Caco-2 (cell line): ENCODE results near the gene ZNF500. TPM values are rescaled to one million over a fixed set of nuclear protein-coding genes. Genes with fewer than 3 reads are reported as not detected.

Experiments used
- BruUV-seq: library from RNA; stranded (reverse); fragments of 400-500 nt; replicated peaks from 2 replicates; lab custom pipeline; 2021; lab: Mats Ljungman, UMichigan
- CTCF ChIA-PET: fragments of 300-600 bp; sonication (Branson Sonifier 250); formaldehyde crosslinking; loops from one replicate; lab custom pipeline; 2022; ENCODE audit warnings: antibody characterized with exemption; lab: Charles Lee
- POLR2A ChIA-PET: fragments of 300-600 bp; sonication (Branson Sonifier 250); formaldehyde crosslinking; loops from one replicate; lab custom pipeline; 2022; ENCODE audit warnings: antibody characterized with exemption; lab: Charles Lee
- DNase-seq, 2 experiments: peaks; one replicate each; pipeline versions ENCODE4 v3.0.0 to v3.0.0-alpha.2; 2020 to 2022
- H3K27me3 ChIP-seq: replicated peaks from 2 replicates; pipeline ENCODE4 v1.6.0; 2011; ENCODE audit warnings: low read length; ENCODE audit not compliant: control insufficient read depth, insufficient read depth
- H3K36me3 ChIP-seq: 2 replicates; pipeline ENCODE4 v1.5.1; 2011; ENCODE audit warnings: low read length; ENCODE audit not compliant: control insufficient read depth, insufficient read depth
- H3K4me1 ChIP-seq: fragments of 250-450 bp; sonication (Bioruptor Pico); 2 replicates; pipeline ENCODE4 v1.5.1; 2020; ENCODE audit warnings: mild to moderate bottlenecking
- H3K4me3 ChIP-seq: 2 replicates; pipeline ENCODE4 v1.5.1; 2011; ENCODE audit warnings: low read depth, mild to moderate bottlenecking, control low read depth, low read length
- H3K9me3 ChIP-seq: fragments of 250-450 bp; sonication (Bioruptor Pico); 2 replicates; pipeline ENCODE4 v1.5.1; 2020; ENCODE audit warnings: mild to moderate bottlenecking, moderate library complexity
- H3K27ac Mint-ChIP-seq: one replicate; pipeline ENCODE4 v1.8.0; 2022; ENCODE audit warnings: mixed read lengths; ENCODE audit not compliant: unreplicated experiment
- H3K27me3 Mint-ChIP-seq: one replicate; pipeline ENCODE4 v1.8.0; 2022; ENCODE audit warnings: mixed read lengths; ENCODE audit not compliant: insufficient read depth, unreplicated experiment
- H3K36me3 Mint-ChIP-seq: one replicate; pipeline ENCODE4 v1.8.0; 2022; ENCODE audit warnings: mild to moderate bottlenecking, mixed read lengths; ENCODE audit not compliant: insufficient read depth, unreplicated experiment
- H3K4me1 Mint-ChIP-seq: one replicate; pipeline ENCODE4 v1.8.0; 2022; ENCODE audit warnings: low read depth, mixed read lengths; ENCODE audit not compliant: unreplicated experiment
- H3K4me3 Mint-ChIP-seq: one replicate; pipeline ENCODE4 v1.8.0; 2022; ENCODE audit warnings: mild to moderate bottlenecking, moderate library complexity, mixed read lengths; ENCODE audit not compliant: unreplicated experiment
- H3K9me3 Mint-ChIP-seq: one replicate; pipeline ENCODE4 v1.8.0; 2022; ENCODE audit warnings: mixed read lengths; ENCODE audit not compliant: unreplicated experiment
- intact Hi-C: fragments of 100-400 bp; cut with micrococcal nuclease; formaldehyde crosslinking; loops from one replicate; pipeline ENCODE4 v1.10.0; 2022; ENCODE audit not compliant: unreplicated experiment
- total RNA-seq: library from RNA; stranded (reverse); gene quantifications from 2 replicates; pipeline ENCODE4 v1.2.3, GENCODE V29; 2022
- TF ChIP-seq, protein P1 (sequence below), 2 experiments: fragments of 200-600 bp in 1 of 2; IDR thresholded peaks; 1 replicate in 1 of 2; 2 replicates in 1 of 2; pipeline versions ENCODE4 v1.5.1 to v1.8.0; 2011 to 2022; ENCODE audit warnings: antibody characterized with exemption in 1 of 2, control low read depth in 1 of 2, inconsistent platforms in 1 of 2, low read depth in 1 of 2, low read length in 1 of 2, mild to moderate bottlenecking in 1 of 2, moderate library complexity in 1 of 2; ENCODE audit not compliant: insufficient read depth in 1 of 2, severe bottlenecking in 1 of 2, unreplicated experiment in 1 of 2

The ZNF500 gene
- total RNA-seq, 1 experiment from 2014 or later = 12.9 TPM

DNA sequence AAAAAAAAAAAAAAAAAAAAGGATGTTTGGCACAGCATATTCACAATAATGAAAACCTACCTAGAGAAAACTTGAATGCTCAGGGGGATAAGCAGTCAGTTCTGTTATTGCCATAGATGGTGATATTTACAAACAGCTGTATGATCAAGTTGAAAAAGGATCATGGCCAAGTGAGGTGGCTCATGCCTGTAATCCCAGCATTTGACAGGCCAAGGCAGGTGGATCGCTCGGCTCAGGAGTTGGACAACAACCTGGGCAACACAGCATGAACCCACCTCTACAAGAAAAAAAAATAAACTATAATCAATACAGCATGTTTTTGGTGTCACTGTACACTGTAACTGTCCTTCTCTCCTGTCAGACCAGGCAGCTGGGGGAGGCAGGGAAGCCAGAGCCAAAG is 52.0 kb downstream of the ZNF500 start:
- TF ChIP-seq, protein P1, sequence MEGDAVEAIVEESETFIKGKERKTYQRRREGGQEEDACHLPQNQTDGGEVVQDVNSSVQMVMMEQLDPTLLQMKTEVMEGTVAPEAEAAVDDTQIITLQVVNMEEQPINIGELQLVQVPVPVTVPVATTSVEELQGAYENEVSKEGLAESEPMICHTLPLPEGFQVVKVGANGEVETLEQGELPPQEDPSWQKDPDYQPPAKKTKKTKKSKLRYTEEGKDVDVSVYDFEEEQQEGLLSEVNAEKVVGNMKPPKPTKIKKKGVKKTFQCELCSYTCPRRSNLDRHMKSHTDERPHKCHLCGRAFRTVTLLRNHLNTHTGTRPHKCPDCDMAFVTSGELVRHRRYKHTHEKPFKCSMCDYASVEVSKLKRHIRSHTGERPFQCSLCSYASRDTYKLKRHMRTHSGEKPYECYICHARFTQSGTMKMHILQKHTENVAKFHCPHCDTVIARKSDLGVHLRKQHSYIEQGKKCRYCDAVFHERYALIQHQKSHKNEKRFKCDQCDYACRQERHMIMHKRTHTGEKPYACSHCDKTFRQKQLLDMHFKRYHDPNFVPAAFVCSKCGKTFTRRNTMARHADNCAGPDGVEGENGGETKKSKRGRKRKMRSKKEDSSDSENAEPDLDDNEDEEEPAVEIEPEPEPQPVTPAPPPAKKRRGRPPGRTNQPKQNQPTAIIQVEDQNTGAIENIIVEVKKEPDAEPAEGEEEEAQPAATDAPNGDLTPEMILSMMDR (IDR thresholded peaks at IDR 0.05; ENCODE audit: insufficient read depth in 1 of 2, low read depth in 1 of 2, low read length in 1 of 2, severe bottlenecking in 1 of 2, unreplicated experiment in 1 of 2) = no peak
- H3K4me3 ChIP-seq = no peak overlapping the region
- no peaks in the 10 kb centered on the region for H3K4me1 ChIP-seq
- Mint-ChIP-seq H3K27ac (no peak overlapping the region), H3K36me3 (peaks cover 19% of the 10 kb centered on the region), H3K9me3 (no peaks in the 10 kb centered on the region), H3K27me3 (no peaks in the 10 kb centered on the region), H3K4me1 (no peaks in the 10 kb centered on the region), H3K4me3 (no peak overlapping the region)
- H3K27me3 ChIP-seq = no peaks in the 10 kb centered on the region
- ChIA-PET POLR2A (no interaction called here), CTCF (no interaction called here)
- no peaks in the 10 kb centered on the region for H3K9me3 ChIP-seq
- no peak for DNase-seq
- intact Hi-C loops = no loop called here
- no TSS peak for BruUV-seq
- no peaks in the 10 kb centered on the region for H3K36me3 ChIP-seq

DNA sequence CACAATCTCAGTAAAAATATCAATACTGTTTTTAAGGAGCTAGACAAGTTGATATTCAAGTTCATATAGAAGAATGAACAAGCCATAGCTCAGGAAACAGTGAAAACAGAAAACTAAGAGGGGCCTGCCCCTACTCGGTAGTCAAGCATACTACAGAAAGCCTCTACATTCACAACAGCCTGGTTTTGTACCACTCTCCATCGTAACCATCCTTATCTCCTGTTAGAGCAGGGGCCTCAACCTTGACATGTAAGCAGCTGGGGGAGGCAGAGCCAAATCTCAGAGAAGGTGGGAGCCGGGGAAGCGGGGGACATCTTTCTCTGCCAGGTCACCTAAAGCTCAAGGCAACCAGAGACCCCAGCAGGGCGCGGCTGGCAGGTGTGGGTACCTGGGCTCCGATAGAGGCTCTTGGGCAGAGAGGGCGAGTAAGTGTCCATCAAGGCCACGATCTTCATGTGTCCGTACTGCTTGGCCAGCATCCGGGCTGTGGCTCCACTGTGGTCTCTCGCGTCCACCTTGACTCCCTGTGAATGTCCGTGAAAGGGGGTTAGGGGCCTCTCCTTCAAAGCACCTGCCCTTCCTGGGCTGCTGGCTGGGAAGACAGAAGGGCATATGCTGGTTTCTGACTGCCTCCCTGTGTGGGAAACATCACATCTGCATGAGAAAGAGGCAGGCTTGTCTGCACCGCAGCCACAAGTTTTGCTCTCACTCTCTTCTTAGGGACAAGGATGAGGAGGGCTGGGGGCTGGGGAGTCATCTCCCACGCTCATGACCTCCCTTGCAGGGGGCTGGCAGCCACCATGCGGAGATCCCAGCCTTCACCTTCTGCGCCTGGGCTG is 53.1 kb downstream of the ZNF500 start:
- no peak for DNase-seq
- POLR2A ChIA-PET = no interaction called here
- Mint-ChIP-seq H3K4me1 (no peaks in the 10 kb centered on the region), H3K27me3 (no peaks in the 10 kb centered on the region), H3K9me3 (no peaks in the 10 kb centered on the region), H3K27ac (no peak overlapping the region), H3K36me3 (peaks cover 19% of the 10 kb centered on the region), H3K4me3 (no peak overlapping the region)
- H3K27me3 ChIP-seq = no peaks in the 10 kb centered on the region
- no peaks in the 10 kb centered on the region for H3K4me1 ChIP-seq
- TF ChIP-seq, protein P1 (IDR thresholded peaks at IDR 0.05; ENCODE audit: insufficient read depth in 1 of 2, low read depth in 1 of 2, low read length in 1 of 2, severe bottlenecking in 1 of 2, unreplicated experiment in 1 of 2) = no peak
- H3K36me3 ChIP-seq = no peaks in the 10 kb centered on the region
- H3K9me3 ChIP-seq = no peaks in the 10 kb centered on the region
- no TSS peak for BruUV-seq
- intact Hi-C loops = no loop called here
- CTCF ChIA-PET = no interaction called here
- no peak overlapping the region for H3K4me3 ChIP-seq

- Mint-ChIP-seq H3K4me1 (no peaks in the 10 kb centered on the region), H3K27me3 (no peaks in the 10 kb centered on the region), H3K27ac (no peak overlapping the region), H3K36me3 (peaks cover 32% of the 10 kb centered on the region), H3K9me3 (no peaks in the 10 kb centered on the region), H3K4me3 (no peak overlapping the region)
- Histone ChIP-seq H3K9me3 (no peaks in the 10 kb centered on the region), H3K36me3 (no peaks in the 10 kb centered on the region; the same call in 1 of the 2 replicates), H3K4me3 (no peak overlapping the region), H3K4me1 (no peaks in the 10 kb centered on the region), H3K27me3 (no peaks in the 10 kb centered on the region)
- BruUV-seq = no TSS peak
- TF ChIP-seq, protein P1 (IDR thresholded peaks at IDR 0.05; ENCODE audit: insufficient read depth in 1 of 2, low read depth in 1 of 2, low read length in 1 of 2, severe bottlenecking in 1 of 2, unreplicated experiment in 1 of 2) = no peak
- ChIA-PET CTCF (no interaction called here), POLR2A (no interaction called here)
- intact Hi-C loops = no loop called here
- DNase-seq = no peak
Measured at GRCh38 chr16:4709481-4709880, 57.5 kb downstream of the ZNF500 start.
